GM12875 (cell line): ENCODE data around the gene PITPNM1.

Source experiments
- H3K4me3 ChIP-seq: one replicate; pipeline ENCODE4 v1.5.1; 2011; ENCODE audit warnings: low read depth, low read length, control low read depth
- TF ChIP-seq, protein P1 (sequence below): IDR thresholded peaks from 2 replicates; pipeline ENCODE4 v1.5.1; 2011; ENCODE audit warnings: low read depth, mild to moderate bottlenecking, control low read depth, inconsistent platforms, low read length, moderate library complexity, borderline replicate concordance; ENCODE audit not compliant: insufficient read depth

Gene PITPNM1

DNA sequence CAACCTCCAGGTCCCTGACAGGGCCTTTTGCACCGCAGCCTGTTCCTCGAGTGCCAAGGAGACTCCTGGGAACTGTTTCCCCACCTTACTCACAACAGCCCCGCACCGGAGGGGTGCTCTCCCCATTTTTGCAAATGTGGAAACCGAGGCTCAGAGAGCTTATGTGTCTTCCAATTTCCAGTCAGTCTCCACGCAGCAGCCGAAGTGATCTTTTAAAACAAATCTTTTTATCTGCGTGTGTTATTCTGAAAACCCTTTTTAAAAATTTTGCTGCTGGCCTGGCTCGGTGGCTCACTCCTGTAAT is 35.7 kb downstream of the PITPNM1 start:
- H3K4me3 ChIP-seq, result peak overlapping the region; percentile 62
- TF ChIP-seq, protein P1, sequence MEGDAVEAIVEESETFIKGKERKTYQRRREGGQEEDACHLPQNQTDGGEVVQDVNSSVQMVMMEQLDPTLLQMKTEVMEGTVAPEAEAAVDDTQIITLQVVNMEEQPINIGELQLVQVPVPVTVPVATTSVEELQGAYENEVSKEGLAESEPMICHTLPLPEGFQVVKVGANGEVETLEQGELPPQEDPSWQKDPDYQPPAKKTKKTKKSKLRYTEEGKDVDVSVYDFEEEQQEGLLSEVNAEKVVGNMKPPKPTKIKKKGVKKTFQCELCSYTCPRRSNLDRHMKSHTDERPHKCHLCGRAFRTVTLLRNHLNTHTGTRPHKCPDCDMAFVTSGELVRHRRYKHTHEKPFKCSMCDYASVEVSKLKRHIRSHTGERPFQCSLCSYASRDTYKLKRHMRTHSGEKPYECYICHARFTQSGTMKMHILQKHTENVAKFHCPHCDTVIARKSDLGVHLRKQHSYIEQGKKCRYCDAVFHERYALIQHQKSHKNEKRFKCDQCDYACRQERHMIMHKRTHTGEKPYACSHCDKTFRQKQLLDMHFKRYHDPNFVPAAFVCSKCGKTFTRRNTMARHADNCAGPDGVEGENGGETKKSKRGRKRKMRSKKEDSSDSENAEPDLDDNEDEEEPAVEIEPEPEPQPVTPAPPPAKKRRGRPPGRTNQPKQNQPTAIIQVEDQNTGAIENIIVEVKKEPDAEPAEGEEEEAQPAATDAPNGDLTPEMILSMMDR, result no peak

DNA sequence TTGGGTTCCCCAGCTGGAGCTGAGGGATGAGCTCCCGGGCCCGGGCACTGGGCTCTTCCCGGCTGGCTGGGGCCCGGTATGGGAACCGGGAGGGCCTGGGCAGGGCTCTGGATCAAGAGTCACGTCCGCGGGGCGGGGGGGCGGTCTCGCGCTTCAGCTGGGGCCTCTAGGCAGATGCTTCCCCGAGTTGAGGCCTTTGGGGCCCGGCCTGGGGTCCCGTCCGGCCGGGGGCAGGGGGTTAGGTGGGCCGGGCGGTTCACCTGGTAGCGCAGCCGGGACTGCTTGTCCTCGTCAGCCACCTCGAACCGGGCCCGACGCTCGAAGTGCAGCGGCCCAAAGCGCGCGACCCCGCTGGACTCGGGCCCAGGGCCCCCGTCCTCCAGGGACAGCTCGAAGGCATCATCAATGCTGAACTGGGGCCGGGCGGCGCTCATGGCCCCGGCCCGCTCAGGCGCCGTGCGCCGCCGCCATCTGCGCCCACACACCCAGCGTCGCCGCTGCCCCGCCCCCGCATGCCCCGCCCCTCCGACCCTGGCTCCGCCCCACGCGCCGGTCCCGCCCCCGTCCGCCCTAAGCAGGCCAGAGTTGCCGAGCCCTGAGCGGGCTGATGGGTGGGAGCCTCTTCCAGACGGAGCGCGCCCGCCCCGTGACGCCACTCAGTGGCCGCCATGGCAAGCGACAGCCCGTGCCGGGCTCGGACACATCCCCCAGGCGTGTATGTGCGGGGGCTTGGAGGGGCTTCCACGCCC is 36.2 kb downstream of the PITPNM1 start, which contains the start of gene TMEM134:
TSS of gene TMEM134 (minus strand) at position 493 of the 749 bp plus-strand sequence. CDS start at position 434, 59 bp downstream.
- TF ChIP-seq, protein P1, result peak; percentile 66

DNA sequence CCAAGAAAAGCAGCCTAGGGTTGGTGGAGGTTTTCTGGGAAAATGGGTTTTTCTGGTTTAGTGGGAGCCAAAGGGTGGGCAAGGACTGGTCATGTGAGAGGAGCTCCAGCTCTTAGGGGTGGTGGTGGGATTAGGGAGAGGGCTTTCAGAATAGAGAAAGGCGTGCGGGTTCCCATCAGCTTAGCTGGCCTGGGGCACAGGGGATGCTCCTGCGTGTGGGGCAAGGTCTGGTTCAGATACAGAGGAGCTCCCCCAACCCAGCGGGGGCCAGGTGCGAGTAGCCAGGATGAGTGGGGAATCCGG is 36.8 kb downstream of the PITPNM1 start:
- TF ChIP-seq, protein P1, result no peak
- peak overlapping the region; percentile 88 for H3K4me3 ChIP-seq

More for the DNA sequence above, 36.2 kb downstream of the PITPNM1 start, which contains the start of gene TMEM134:
- H3K4me3 ChIP-seq, result peak within 1 kb of the TSS; percentile 88

DNA sequence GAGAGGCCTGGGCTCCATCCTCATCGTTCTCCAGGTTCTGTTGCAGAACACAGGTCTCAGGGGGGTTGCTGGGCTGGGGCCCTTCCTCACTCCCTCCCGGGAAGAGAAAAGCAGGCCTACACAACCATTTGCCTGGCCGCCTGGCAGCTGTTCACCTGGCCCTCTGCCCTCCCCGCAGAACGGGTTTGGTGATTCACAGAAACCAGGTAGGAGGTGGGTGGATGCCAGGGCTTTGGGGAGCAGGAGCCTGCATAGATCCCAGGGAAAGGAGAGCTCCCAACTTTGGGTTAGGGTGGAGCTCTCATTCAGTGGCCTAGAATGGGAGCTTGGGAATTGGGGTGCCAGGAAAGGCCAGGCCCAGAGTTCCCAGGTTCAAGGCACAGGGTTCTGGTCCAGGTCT is 37.1 kb downstream of the PITPNM1 start:
- peak overlapping the region; percentile 88 for H3K4me3 ChIP-seq
- TF ChIP-seq, protein P1, result no peak

DNA sequence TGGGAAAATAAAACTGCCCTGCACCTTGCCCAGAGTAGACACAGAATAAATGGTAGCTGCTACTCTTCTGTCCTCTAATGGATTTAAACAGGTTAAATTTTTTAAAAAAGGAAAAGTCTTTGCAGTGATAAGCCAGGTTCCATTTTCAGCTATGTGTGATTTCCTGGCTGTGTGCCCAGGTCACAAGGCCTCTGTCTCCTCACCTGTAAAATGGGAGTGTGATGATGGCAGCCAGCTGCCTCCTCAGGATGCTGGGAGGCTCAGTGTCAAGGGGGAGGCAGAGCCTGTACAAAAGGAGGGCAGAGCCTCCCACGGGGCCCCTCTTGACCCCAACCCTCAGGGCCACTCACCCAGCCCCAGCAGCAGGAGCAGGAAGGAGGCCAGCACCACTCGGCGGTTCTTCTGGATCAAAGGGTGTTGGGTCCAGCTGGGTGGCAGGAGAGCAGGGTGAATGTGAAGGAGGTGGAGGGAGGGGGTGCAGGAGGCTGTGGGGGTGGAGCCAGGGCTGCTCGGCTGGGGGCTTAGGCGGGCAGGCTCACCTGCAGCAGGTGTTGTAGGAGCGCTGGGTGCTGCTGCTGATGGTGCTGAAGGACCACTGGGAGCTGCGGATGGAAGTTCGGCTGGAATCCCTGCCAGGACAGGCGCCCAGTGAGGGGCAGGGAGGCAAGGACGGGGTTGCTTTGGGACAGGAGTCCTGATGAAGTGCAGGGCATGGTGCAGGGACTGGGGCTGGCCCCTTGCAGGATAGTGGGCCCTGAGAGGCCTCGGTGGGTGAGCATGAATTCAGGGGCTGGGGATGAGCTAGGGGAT is 38.0 kb downstream of the PITPNM1 start:
- TF ChIP-seq, protein P1, result no peak
- no peak overlapping the region for H3K4me3 ChIP-seq

DNA sequence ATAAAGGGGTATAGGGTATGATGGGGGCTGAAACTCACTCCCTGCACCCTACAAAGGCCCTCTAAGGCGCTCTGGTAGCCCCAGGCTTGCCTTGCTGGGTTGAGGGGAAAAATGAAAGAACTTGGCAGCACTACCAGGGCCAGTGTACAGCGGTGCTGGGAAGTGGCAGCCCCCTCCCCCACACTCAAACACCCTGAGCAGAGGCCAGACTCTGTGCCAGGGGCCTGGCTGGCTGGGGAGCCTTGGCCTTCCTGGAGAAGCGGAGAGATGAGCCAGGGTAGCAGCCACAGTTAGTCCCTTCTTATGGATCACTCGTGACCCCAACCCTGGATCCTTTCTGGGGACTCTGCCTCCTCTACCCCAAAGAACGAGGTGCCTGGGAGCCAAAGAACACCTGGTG is 38.8 kb downstream of the PITPNM1 start:
- TF ChIP-seq, protein P1, result no peak
- H3K4me3 ChIP-seq, result no peak overlapping the region

DNA sequence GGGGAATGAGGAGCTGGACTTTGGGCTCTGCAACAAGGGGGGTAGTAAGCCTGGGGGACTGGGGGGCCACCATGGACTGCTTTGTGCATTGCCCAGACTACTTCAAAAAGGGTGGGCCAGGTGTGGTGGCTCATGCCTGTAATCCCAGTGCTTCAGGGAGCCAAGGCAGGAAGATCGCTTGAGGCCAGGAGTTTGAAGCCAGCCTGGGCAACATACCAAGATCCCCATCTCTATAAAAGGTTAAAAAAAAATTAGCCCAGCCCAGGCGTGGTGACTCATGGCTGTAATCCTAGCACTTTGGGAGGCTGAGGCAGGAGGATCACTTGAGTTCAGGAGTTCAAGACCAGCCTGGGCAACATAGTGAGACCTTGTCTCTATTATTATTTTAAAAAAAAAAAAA is 39.6 kb downstream of the PITPNM1 start:
- H3K4me3 ChIP-seq, result peak overlapping the region; percentile 75

DNA sequence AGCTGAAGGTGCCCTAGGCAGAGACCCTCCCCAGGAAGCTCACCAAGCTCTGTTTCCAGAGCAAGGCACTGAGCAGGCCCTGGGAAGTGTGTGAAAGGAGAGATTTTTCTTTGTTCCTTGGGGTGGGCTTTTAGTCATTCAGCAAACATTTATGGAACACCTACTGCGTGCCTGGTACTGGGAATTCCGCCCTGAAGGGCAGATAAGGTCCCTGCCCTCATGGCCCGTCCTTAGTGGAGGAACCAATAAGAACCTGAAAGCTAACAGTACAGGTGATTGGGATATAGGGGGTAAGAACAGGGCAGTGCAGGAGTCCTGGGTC is 40.0 kb downstream of the PITPNM1 start:
- peak overlapping the region; percentile 75 for H3K4me3 ChIP-seq
- TF ChIP-seq, protein P1, result no peak
